Bone marrow (tissue), 2 donors: ENCODE data around the gene IPO4.
"Not testable (repeated sequence)": the region's sequence is repeated elsewhere in the genome, so short reads cannot be mapped to it uniquely, and the experiment has no call there.

Source experiments
- DNase-seq, 2 donors: peaks; one replicate each; lab custom pipeline; 2025; lab: John Stamatoyannopoulos, UW

The IPO4 gene, protein sequence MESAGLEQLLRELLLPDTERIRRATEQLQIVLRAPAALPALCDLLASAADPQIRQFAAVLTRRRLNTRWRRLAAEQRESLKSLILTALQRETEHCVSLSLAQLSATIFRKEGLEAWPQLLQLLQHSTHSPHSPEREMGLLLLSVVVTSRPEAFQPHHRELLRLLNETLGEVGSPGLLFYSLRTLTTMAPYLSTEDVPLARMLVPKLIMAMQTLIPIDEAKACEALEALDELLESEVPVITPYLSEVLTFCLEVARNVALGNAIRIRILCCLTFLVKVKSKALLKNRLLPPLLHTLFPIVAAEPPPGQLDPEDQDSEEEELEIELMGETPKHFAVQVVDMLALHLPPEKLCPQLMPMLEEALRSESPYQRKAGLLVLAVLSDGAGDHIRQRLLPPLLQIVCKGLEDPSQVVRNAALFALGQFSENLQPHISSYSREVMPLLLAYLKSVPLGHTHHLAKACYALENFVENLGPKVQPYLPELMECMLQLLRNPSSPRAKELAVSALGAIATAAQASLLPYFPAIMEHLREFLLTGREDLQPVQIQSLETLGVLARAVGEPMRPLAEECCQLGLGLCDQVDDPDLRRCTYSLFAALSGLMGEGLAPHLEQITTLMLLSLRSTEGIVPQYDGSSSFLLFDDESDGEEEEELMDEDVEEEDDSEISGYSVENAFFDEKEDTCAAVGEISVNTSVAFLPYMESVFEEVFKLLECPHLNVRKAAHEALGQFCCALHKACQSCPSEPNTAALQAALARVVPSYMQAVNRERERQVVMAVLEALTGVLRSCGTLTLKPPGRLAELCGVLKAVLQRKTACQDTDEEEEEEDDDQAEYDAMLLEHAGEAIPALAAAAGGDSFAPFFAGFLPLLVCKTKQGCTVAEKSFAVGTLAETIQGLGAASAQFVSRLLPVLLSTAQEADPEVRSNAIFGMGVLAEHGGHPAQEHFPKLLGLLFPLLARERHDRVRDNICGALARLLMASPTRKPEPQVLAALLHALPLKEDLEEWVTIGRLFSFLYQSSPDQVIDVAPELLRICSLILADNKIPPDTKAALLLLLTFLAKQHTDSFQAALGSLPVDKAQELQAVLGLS

DNA sequence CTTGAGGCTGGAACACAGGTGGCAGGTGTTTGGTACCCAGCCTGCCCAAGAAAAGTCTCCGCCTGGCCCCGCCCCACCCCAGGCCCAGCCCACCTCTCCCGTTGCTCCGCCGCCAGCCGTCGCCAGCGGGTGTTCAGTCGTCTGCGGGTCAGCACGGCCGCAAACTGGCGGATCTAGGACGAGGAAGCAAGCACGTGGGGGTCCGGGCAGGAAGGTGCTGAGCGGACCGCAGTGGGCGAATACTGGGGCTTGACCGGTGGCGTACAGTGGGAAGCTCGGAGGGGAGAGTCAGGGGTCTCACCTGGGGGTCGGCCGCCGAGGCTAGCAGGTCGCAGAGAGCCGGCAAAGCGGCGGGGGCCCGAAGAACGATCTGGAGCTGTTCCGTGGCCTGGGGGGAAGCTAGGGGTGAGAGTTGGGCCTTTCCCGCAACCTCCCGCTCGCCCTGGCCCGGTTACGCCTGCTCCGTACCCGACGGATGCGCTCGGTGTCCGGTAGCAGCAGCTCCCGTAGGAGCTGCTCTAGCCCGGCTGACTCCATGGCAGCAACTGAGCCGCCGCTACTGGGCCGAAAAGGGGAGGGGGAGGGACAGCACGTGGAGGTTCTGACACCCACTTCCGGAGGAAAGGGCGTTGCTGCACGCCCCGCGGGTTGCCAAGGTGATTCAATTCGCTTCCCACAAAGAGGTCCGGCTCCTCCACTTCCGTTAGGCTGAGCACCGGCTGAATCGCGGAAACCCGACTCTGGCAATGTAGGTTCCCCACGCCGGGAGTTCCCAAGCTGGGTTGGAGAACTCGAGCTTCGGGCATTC, at the start of gene IPO4:
Gene IPO4, minus strand, starts transcription at position 566 of the 808 bp plus-strand sequence. Its CDS starts 29 bp downstream, at position 537.
- DNase-seq, result peak; percentile 76 to 92

DNA sequence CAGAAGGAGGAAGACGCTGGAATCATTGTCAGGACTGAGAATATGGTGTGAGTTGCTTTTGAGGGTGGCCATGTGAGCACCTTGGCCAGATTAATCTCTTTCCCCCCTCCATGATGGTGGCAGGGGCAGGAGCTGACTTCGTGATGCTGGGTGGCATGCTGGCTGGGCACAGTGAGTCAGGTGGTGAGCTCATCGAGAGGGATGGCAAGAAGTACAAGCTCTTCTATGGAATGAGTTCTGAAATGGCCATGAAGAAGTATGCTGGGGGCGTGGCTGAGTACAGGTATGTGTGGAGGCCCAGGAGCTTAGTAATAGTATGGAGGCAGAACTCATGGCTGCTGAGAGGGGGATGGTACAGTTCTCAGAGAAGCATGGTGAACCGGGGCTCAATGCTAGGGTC, 49.5 kb upstream of the IPO4 start:
- no peak for DNase-seq

DNA sequence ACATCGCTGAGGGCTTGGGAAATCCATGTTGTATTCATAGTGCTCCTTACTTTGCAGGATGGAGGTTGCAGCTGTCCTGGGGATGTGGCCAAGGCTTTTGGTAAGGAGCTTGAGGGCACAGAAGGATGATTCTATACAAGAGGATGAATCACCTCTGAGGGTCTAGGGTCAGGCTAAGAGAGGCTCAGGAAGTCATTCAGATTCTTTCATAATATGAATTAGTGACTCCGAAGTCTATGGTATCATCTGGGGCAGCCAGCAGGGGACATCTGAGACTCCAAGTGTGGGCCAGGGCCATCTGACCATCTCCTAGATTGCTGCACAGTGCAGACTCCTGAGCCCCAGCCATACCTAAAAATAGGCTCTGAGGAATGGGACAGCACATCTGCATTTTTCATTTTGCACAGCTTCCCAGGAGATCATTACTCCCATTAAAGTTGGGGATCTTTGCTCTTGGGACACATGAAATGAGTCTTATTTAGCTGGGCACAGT, 48.9 kb upstream of the IPO4 start:
- DNase-seq, result no peak

GRCh38 chr14:24236689-24237462, 48.3 kb upstream of the IPO4 start:
- DNase-seq, result no peak

- no peak for DNase-seq
These were observed 47.4 kb upstream of the IPO4 start for GRCh38 chr14:24235804-24236688.

GRCh38 chr14:24234095-24235005, 45.7 kb upstream of the IPO4 start:
- DNase-seq, result no peak

GRCh38 chr14:24233538-24233866, 44.9 kb upstream of the IPO4 start:
- no peak for DNase-seq

DNA sequence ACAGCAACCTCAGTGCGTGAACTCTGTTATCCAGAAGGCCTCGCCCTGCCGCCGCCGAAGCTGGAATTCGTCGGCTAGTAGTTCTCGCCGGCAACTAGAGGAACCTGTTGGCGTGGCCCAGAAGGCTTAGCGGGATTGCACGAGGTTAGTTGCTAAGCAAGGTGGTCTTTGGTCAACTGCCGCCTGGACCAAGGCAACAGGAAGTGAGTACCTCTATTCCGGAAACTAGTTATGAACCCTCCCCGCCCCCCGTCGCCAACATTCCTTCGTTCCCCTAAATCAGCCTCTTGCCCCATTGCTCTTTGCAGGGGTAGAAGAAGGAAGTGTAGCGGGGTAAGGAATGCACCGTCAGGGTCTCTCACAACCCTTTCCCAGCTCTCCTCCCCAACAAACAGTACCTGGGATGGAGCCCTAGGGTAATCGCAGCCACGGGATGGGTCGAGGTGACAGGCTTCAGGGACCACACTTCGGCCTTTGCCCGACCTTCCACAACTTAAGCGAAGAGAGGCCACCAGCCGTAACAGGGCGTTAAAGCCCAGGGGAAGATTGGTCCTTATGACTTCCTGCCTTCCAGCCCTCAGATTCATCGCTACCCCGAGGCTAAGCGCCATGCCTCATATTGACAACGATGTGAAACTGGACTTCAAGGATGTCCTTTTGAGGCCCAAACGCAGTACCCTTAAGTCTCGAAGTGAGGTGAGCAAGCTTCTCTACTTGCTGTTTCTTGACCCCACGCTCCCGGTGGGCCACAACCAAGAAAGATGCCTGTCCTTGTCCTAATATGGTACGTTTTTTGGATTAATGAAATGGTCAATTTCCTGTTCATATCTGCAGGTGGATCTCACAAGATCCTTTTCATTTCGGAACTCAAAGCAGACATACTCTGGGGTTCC, 44.3 kb upstream of the IPO4 start, which contains the start of gene GMPR2:
Gene GMPR2, plus strand, starts transcription at position 285 of the 893 bp plus-strand sequence. Its CDS starts 325 bp downstream, at position 610.
- DNase-seq, result no peak

- DNase-seq, result peak; percentile 86 to 92
These were observed 43.6 kb upstream of the IPO4 start, which contains the start of gene NEDD8 for GRCh38 chr14:24232121-24232644. TSS of gene NEDD8 (minus strand) at chr14:24232367. CDS start at chr14:24232267, 100 bp downstream.

DNA sequence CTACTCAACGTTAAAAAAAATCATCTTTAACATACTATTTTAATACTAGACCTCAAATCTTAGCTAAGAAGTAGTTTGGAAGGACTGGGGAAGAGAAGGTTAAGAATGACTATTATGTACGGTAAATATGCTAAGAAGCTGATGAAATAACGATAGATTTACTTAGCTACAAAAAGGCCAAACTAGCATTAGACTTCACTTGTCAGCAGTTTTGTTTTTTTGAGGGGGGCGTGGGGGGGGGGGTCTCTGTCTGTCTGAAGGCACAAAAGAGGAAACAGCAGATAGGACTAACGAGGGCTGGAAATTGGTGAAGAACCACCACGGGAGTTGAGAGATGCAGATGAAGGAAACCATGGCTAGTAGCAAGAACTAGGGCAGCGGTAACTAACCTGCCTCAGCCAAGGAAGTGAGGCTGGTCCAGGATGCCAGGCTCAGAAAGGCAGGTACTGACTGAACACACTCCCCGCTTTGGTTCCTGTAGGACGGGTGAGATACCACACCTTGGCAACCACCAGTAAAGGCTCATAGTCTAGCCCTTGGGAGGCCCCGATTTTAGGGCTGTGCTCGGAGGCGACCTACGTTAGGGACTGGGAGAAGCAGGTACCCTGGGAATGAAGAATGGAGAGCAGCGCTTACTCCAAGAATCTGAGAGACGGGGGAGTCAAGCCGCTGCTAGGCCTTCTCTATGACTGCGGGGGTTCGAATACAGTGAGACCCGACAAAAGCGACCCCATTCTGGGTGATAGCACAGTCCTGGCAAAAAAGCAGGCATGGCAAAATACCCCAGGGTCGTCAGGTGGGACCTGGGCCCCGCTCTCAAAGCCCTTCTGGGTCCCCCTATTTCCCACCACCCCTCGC, 42.9 kb upstream of the IPO4 start:
- DNase-seq, result no peak

DNA sequence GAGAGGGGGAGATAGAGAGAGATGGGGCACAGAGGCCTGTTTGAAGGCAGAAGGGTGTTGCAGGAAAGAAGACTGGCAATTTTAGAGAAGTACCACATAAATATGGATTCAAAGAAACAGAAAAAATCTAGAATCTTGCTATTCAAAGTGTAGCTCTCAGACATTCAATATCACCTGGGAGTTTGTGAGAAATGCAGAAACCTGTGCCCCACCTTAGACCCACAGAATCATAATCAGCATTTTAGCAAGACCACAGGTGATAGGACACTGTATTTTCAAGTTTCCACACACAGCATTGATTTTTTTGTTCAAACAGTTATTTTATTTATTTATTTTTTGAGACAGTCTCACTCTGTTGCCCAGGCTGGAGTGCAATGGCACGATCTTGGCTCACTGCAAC, 40.3 kb upstream of the IPO4 start:
- no peak for DNase-seq

- no peak for DNase-seq
These were observed 37.9 kb upstream of the IPO4 start for GRCh38 chr14:24226473-24226872.

DNA sequence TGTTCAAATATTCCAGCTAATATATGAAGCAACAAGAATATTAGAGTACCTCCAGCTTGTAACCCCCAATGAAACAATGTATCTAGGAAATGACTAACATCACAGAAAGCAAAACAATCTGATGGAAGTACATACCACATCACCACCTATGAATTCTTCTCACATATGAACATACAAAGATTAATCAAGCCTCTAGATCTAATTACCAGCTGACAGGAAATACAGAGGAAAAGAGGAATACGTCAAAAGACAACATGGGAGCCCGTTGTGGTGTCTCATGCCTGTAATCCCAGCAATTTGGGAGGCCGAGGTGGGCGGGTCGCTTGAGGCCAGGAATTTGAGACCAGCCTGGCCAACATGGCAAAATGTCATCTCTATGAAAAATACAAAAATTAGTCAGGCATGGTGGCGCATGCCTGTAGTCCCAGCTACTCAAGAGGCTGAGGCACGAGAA, 36.0 kb upstream of the IPO4 start:
- no peak for DNase-seq

- DNase-seq, result not testable (repeated sequence)
These were observed 34.4 kb upstream of the IPO4 start for GRCh38 chr14:24222987-24223386.

GRCh38 chr14:24219521-24219920, 30.9 kb upstream of the IPO4 start:
- DNase-seq, result no peak

GRCh38 chr14:24219080-24219479, 30.5 kb upstream of the IPO4 start:
- DNase-seq, result no peak
